Astrocyte of the spinal cord (primary cell): ENCODE results near the gene MC1R.

Experiments
- DNase-seq: peaks from one replicate; pipeline ENCODE4 v3.0.0; 2011; ENCODE audit warnings: low read depth, low spot score
- H3K4me3 ChIP-seq: 2 replicates; pipeline ENCODE4 v1.5.1; 2011; ENCODE audit warnings: low read depth, mild to moderate bottlenecking, low read length, moderate library complexity
- CTCF ChIP-seq: IDR thresholded peaks from 2 replicates; pipeline ENCODE4 v1.5.1; 2012; ENCODE audit warnings: low read depth, mild to moderate bottlenecking, low read length, inconsistent platforms
- in situ Hi-C: cut with HindIII; loops from 2 replicates; pipeline ENCODE4 v1.10.0; 2017; ENCODE audit warnings: low sequenced_read_pairs

MC1R gene

DNA sequence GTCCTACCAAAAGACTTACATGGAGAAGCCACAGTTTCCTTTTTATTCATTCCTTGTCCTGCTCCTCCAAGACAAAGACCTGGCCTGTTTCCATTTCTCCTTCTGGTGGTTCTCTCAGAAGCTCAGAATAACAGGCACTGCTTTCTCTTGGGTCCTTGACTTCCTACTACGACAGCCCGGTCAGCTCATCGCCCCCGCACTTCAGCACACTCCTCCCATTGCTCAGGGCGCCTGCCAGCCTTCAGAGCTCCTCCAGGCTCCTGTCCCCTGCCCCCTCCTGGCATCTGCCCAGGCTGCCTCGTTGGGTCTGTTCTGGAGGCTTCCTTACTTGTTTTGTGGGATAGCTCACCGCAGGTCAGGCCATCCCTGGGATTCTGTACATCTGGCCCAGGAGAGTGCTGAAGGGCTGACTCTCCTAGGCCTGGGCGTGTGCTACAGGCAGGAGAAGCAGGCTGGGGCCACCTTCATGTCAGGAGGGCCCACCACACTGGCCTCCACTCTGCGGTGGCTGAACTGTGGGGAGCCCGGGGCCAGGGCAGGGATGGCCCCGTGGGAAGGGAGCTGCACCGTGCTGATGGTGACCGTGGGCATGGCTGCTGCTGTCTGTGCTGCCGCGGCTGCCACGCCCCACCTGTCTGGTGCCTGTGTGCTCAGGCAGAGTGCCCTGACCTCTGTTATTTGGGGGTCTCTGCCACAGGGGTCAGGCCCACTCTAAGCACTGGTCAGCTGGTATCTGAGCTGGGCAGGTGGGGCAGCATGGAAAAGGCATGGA lies 27.6 kb upstream of the MC1R start:
- no peak for TF ChIP-seq CTCF
- in situ Hi-C loops, result no loop called here
- no peak overlapping the region for H3K4me3 ChIP-seq
- no peak for DNase-seq

GRCh38 chr16:89892055-89892630 lies 26.5 kb upstream of the MC1R start:
- in situ Hi-C loops, result no loop called here
- no peak for DNase-seq
- H3K4me3 ChIP-seq, result no peak overlapping the region
- no peak for TF ChIP-seq CTCF

DNA sequence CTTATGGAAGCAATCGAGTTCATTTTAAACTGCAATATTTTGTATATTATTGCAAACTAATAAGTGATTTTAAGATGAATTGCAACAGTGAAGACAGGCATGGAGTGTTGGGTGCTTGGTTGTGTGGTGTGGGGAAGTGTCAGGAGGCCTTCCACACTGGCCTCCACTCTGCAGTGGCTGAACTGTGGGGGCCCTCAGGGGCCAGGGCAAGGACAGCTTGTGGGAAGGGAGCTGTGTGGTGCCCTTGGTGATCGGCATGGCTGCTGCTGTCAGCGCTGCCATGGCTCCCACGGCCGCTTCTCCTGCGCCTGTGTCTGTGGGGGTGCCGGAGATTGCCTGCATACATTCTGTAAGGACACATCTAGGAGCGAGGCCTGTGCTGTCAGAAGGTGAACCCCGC lies 26.0 kb upstream of the MC1R start:
- in situ Hi-C loops, result no loop called here
- no peak for TF ChIP-seq CTCF
- H3K4me3 ChIP-seq, result no peak overlapping the region
- no peak for DNase-seq

DNA sequence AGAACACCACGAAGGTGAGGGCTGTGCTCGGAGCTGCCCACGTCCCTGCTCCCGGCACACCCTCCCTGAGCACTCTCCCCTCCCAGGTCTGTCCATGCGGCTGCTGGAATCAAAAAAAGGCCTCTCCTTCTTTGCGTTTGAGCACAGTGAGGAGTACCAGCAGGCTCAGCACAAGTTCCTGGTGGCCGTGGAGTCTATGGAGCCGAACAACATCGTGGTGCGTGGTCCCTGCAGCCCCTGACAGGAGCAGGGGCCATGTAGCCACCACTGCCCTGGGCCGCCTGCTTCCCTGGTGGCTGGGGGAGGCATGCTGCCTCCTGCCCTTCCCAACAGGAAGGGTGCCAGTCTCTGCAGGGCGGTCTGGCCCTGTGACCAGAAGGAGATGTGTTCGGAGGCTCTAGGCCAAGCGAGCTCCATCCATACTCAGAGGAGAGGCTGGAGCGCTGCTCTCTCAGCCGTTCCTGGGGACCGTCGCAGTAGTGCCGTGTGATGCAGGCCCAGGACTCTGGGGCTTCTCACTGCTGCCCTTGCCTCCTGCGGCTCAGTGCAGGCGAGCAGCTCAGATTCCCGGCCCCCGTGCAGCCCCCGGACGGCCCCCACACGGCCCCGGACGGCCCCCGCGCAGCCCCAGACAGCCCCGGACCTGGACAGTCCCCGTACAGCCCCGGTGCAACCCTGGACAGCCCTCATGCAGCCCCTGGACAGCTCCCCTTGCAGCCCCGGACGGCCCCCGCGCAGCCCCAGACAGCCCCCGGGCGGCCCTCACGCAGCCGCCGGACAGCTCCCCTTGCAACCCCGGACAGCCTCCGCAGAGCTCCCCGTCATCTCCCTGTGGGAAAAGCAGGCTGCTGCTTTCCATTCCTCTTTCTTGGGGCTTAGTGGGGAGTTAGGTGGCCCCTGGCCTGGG lies 24.8 kb upstream of the MC1R start:
- DNase-seq, result no peak
- in situ Hi-C loops, result no loop called here
- TF ChIP-seq CTCF, result no peak
- no peak overlapping the region for H3K4me3 ChIP-seq

DNA sequence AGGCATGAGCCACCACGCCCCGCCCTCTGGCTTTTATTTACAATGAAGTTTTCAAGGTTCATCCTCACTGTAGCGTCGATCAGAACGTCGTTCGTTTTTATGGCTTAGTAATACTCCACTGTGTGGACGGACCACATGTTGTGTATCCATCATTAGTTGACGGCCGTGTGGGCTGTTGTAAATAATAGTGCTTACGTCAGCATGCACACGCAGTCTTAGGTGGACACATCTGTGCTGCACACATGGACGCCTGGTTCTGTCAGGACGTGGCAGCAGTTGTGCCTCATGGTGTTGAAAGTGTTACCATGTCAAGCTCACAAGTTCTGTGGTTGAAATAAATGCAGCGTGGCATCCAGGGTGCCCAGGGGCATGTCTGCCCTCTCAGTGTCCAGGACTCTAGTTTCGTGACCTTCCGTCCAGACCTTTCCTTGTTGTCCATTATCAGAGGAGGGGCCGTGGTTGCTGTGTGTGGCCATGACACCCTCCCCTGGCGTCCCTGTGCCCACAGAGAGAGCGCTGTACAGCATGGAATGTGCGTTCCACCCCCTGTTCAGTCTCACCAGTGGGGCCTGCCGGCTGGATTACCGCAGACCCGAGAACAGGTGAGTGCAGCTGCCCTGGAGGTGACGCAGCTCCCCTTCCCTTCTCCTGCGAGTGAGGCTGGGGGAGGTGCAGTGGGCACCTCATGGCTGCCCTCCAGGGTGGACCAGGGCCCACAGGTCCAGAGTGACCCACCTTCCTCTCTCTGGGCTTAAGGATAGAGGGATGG lies 23.0 kb upstream of the MC1R start:
- no peak for TF ChIP-seq CTCF
- DNase-seq, result no peak
- in situ Hi-C loops, result no loop called here
- H3K4me3 ChIP-seq, result no peak overlapping the region

DNA sequence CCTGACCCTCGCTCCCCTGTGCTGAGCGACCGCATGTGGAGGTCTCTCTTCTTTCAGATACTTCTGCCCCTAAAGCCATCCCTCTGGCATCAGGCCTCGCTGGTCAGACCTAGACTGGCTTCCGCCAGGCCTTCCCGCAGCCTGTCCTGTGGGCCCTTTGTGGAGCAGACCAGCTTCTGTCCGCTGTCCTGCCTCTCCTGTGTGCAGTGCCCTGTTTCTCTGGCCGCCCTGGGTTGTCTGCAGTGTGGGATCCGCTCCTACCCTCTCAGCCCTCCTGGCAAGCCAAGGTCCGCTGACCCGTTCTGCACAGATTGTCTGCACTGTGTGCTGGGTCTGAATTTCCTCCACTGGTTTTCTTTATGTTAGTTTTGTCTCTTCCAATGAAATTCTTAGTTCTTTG lies 21.5 kb upstream of the MC1R start:
- no peak for TF ChIP-seq CTCF
- in situ Hi-C loops, result no loop called here
- DNase-seq, result no peak
- no peak overlapping the region for H3K4me3 ChIP-seq
